HepG2 (cell line): ENCODE measurements around the gene OBSL1. TPM values are rescaled to one million over a fixed set of nuclear protein-coding genes. Genes with fewer than 3 reads are reported as not detected.

Experiments
- AGO1 ChIP-seq: fragments of 200-400 bp; formaldehyde crosslinking; IDR thresholded peaks from 2 replicates; pipeline ENCODE4 v1.6.1; 2017; ENCODE audit warnings: mild to moderate bottlenecking, low read depth, low read length, moderate library complexity; ENCODE audit not compliant: poor library complexity, severe bottlenecking
- ELF3 ChIP-seq: IDR thresholded peaks from 2 replicates; pipeline ENCODE4 v1.6.1; 2016; ENCODE audit warnings: missing genetic modification reagents, missing compliant biosample characterization
- FOXO1 ChIP-seq: sonication (generic); formaldehyde crosslinking; IDR thresholded peaks from 2 replicates; pipeline ENCODE4 v1.4.0; 2020; ENCODE audit warnings: missing genetic modification reagents
- HNRNPL ChIP-seq: fragments of 200-400 bp; formaldehyde crosslinking; IDR thresholded peaks from 2 replicates; pipeline ENCODE4 v1.6.1; 2017; ENCODE audit warnings: mild to moderate bottlenecking, low read depth, low read length
- JUN ChIP-seq: sonication (generic); formaldehyde crosslinking; IDR thresholded peaks from 2 replicates; pipeline ENCODE4 v1.4.0; 2020; ENCODE audit warnings: mild to moderate bottlenecking, missing genetic modification reagents
- KLF6 ChIP-seq: IDR thresholded peaks from 2 replicates; pipeline ENCODE4 v1.8.0; 2016; ENCODE audit warnings: missing biosample characterization, missing genetic modification reagents
- MAF1 ChIP-seq: sonication (generic); formaldehyde crosslinking; IDR thresholded peaks from 2 replicates; pipeline ENCODE4 v1.5.0; 2020; ENCODE audit warnings: missing genetic modification reagents, borderline replicate concordance
- MXD3 ChIP-seq: IDR thresholded peaks from 2 replicates; pipeline ENCODE4 v1.6.1; 2016; ENCODE audit warnings: mild to moderate bottlenecking, missing biosample characterization, missing genetic modification reagents
- NFIB ChIP-seq: sonication (generic); formaldehyde crosslinking; IDR thresholded peaks from 2 replicates; pipeline ENCODE4 v1.9.0; 2021; ENCODE audit warnings: missing genetic modification reagents, mild to moderate bottlenecking, borderline replicate concordance
- NFKB2 ChIP-seq: sonication (generic); formaldehyde crosslinking; IDR thresholded peaks from 2 replicates; pipeline ENCODE4 v1.4.0; 2020; ENCODE audit warnings: missing genetic modification reagents, borderline replicate concordance
- NRL ChIP-seq: sonication (generic); formaldehyde crosslinking; IDR thresholded peaks from 2 replicates; pipeline ENCODE4 v1.5.0; 2020; ENCODE audit warnings: missing genetic modification reagents, mild to moderate bottlenecking, moderate library complexity, borderline replicate concordance
- PATZ1 ChIP-seq: sonication (generic); formaldehyde crosslinking; IDR thresholded peaks from 2 replicates; pipeline ENCODE4 v1.4.0; 2020; ENCODE audit warnings: missing genetic modification reagents
- RFX3 ChIP-seq: IDR thresholded peaks from 2 replicates; pipeline ENCODE4 v1.6.1; 2016; ENCODE audit warnings: missing biosample characterization, missing genetic modification reagents
- SIN3A ChIP-seq: IDR thresholded peaks from 2 replicates; pipeline ENCODE4 v1.6.1; 2011; ENCODE audit warnings: low read depth, mild to moderate bottlenecking, control low read depth, low read length, borderline replicate concordance
- TOE1 ChIP-seq: sonication (generic); formaldehyde crosslinking; IDR thresholded peaks from 2 replicates; pipeline ENCODE4 v1.4.0; 2020; ENCODE audit warnings: mild to moderate bottlenecking, missing genetic modification reagents
- ZNF30 ChIP-seq: sonication (generic); formaldehyde crosslinking; IDR thresholded peaks from 2 replicates; pipeline ENCODE4 v1.5.0; 2020; ENCODE audit warnings: mild to moderate bottlenecking, missing genetic modification reagents
- ZNF383 ChIP-seq: sonication (generic); formaldehyde crosslinking; IDR thresholded peaks from 2 replicates; pipeline ENCODE4 v1.4.0; 2020; ENCODE audit warnings: missing genetic modification reagents, mild to moderate bottlenecking, borderline replicate concordance
- ZNF44 ChIP-seq: sonication (generic); formaldehyde crosslinking; IDR thresholded peaks from 2 replicates; pipeline ENCODE4 v1.5.1; 2020; ENCODE audit warnings: mild to moderate bottlenecking, missing genetic modification reagents
- ZNF484 ChIP-seq: sonication (generic); formaldehyde crosslinking; IDR thresholded peaks from 2 replicates; pipeline ENCODE4 v1.5.1; 2020; ENCODE audit warnings: mild to moderate bottlenecking, low read depth, missing genetic modification reagents, borderline replicate concordance
- ZNF512 ChIP-seq: sonication (generic); formaldehyde crosslinking; IDR thresholded peaks from 2 replicates; pipeline ENCODE4 v1.4.0; 2020; ENCODE audit warnings: mild to moderate bottlenecking, missing genetic modification reagents
- ZNF549 ChIP-seq: sonication (generic); formaldehyde crosslinking; IDR thresholded peaks from 2 replicates; pipeline ENCODE4 v1.5.0; 2020; ENCODE audit warnings: missing genetic modification reagents
- ZNF572 ChIP-seq: sonication (generic); formaldehyde crosslinking; IDR thresholded peaks from 2 replicates; pipeline ENCODE4 v1.5.1; 2020; ENCODE audit warnings: mild to moderate bottlenecking, missing genetic modification reagents
- ZNF710 ChIP-seq: sonication (generic); formaldehyde crosslinking; IDR thresholded peaks from 2 replicates; pipeline ENCODE4 v1.5.0; 2020; ENCODE audit warnings: mild to moderate bottlenecking, missing genetic modification reagents, borderline replicate concordance
- polyA plus RNA-seq, 8 experiments: library from polyadenylated mRNA; depleted of rRNA in 3 of 8; stranded (reverse) in 7 of 8; unstranded in 1 of 8; fragments of >200 nt; fragmentation: Illumina TruSeq in 4 of 8; extraction: Trizol in 4 of 8; gene quantifications; 2 replicates each; pipeline versions ENCODE4 v1.2.1 to v1.2.3, GENCODE V29; 2011 to 2016; ENCODE audit warnings: low read depth in 4 of 8, missing spikeins in 1 of 8, mixed read lengths in 1 of 8; ENCODE audit not compliant: insufficient read depth in 1 of 8
- total RNA-seq, 5 experiments: library from RNA; depleted of rRNA; stranded (reverse); fragments of >200 nt; fragmentation: Illumina TruSeq; extraction: Trizol; gene quantifications; 2 replicates each; pipeline ENCODE4 v1.2.3, GENCODE V29; 2016; ENCODE audit warnings: low read depth in 1 of 5

The OBSL1 gene
- total and polyA plus RNA-seq, 2 of the 13 experiments (the other 11 are each of a cell fraction or from before 2014, with no cell fraction given), result 86.7 to 218 TPM

- no peak for TF ChIP-seq ZNF512
- TF ChIP-seq SIN3A, result peak; percentile 50; the same call in 1 of the 2 replicates
- TF ChIP-seq JUN (CRISPR knock-in tag), result no peak; the same call in 1 of the 2 replicates
- TF ChIP-seq ZNF572 (CRISPR knock-in tag), result 0 out of 2 replicates have a peak, but pooled peaks have one; percentile 67
- TF ChIP-seq AGO1, result no peak
- TF ChIP-seq ELF3 (CRISPR knock-in tag), result peak; percentile 72
- no peak for TF ChIP-seq TOE1 (CRISPR knock-in tag)
- peak; percentile 38 for TF ChIP-seq FOXO1
- peak; percentile 53; the same call in 1 of the 2 replicates for TF ChIP-seq ZNF383 (CRISPR knock-in tag)
- TF ChIP-seq ZNF549 (CRISPR knock-in tag), result no peak
- peak; percentile 83 for TF ChIP-seq ZNF710 (CRISPR knock-in tag)
- 0 out of 2 replicates have a peak, but pooled peaks have one; percentile 37 for TF ChIP-seq MAF1 (CRISPR knock-in tag)
- peak; percentile 22; the same call in 1 of the 2 replicates for TF ChIP-seq NFKB2
- 0 out of 2 replicates have a peak, but pooled peaks have one; percentile 76 for TF ChIP-seq ZNF44 (CRISPR knock-in tag)
- no peak for TF ChIP-seq MXD3 (CRISPR knock-in tag)
- peak; percentile 71; the same call in 1 of the 2 replicates for TF ChIP-seq ZNF484 (CRISPR knock-in tag)
- TF ChIP-seq KLF6 (CRISPR knock-in tag), result peak; percentile 38; the same call in 1 of the 2 replicates
- TF ChIP-seq HNRNPL, result peak; percentile 18; the same call in 1 of the 2 replicates
- peak; percentile 59; the same call in 1 of the 2 replicates for TF ChIP-seq NRL
- TF ChIP-seq RFX3 (CRISPR knock-in tag), result no peak
- peak; percentile 87 for TF ChIP-seq PATZ1 (CRISPR knock-in tag)
- TF ChIP-seq ZNF30 (CRISPR knock-in tag), result no peak
- no peak for TF ChIP-seq NFIB (CRISPR knock-in tag)
Measured at GRCh38 chr2:219571311-219572236, at the start of gene OBSL1 (continued).
